GM12892 (cell line): ENCODE data around the gene CTSK.

ENCODE experiments used
- POLR2A ChIP-seq: IDR thresholded peaks from 2 replicates; pipeline ENCODE4 v1.6.1; 2011; ENCODE audit warnings: low read depth, low read length, control low read depth
- POLR2AphosphoS5 ChIP-seq: IDR thresholded peaks from 2 replicates; pipeline ENCODE4 v1.6.1; 2011; ENCODE audit warnings: low read depth, low read length, control low read depth
- TAF1 ChIP-seq: IDR thresholded peaks from 2 replicates; pipeline ENCODE4 v1.6.1; 2011; ENCODE audit warnings: low read depth, mild to moderate bottlenecking, control low read depth, low read length, borderline replicate concordance

GRCh38 chr1:150846473-150847146 is 38.5 kb upstream of the CTSK start:
- no peak for TF ChIP-seq POLR2A
- TF ChIP-seq POLR2AphosphoS5, result no peak
- no peak for TF ChIP-seq TAF1
